ENCODE measurements around the gene PTPRK. TPM values are rescaled to one million over a fixed set of nuclear protein-coding genes. Genes with fewer than 3 reads are reported as not detected.

The PTPRK gene
- total RNA-seq, 1 donor from 2014 or later: 117 TPM

DNA sequence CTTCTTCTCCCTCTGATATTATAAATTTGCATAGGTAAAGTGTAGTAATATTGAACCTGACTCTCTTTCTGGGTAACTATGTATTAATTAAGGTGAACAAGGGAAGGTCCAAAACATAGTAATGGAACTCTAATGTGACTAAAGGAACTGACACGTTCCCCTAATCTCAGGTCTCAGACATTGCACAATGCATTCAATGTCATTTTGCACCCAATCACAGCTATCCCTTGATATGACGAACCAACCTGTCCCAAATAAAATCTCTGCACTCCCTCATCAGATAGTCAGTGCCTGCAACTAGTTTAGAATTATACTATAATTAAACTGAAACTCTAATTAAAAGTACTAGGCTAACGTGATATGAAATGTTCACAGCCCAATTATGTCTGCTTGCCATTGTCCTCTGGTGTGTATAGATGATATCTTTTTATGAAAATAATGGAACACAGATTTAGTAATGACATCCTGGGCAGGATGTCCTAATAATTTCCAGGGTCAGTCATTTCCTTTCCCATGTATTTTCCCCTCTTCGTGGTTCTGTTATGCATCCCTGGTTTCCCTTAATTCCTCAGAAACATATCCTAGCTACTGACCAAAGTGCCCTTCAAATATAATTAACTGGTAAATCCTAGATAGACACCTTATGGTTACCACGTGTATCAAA, 36.8 kb downstream of the PTPRK start:
- Histone ChIP-seq H3K27me3 (ENCODE audit: control insufficient read depth, insufficient read depth, low read length) (no peaks in the 10 kb centered on the region), H3K36me3 (ENCODE audit: control insufficient read depth, insufficient read depth, low read length) (no peaks in the 10 kb centered on the region), H3K4me3 (ENCODE audit: low read depth, low read length) (no peak overlapping the region)
- DNase-seq (ENCODE audit: low read depth): no peak
- TF ChIP-seq, protein P1, sequence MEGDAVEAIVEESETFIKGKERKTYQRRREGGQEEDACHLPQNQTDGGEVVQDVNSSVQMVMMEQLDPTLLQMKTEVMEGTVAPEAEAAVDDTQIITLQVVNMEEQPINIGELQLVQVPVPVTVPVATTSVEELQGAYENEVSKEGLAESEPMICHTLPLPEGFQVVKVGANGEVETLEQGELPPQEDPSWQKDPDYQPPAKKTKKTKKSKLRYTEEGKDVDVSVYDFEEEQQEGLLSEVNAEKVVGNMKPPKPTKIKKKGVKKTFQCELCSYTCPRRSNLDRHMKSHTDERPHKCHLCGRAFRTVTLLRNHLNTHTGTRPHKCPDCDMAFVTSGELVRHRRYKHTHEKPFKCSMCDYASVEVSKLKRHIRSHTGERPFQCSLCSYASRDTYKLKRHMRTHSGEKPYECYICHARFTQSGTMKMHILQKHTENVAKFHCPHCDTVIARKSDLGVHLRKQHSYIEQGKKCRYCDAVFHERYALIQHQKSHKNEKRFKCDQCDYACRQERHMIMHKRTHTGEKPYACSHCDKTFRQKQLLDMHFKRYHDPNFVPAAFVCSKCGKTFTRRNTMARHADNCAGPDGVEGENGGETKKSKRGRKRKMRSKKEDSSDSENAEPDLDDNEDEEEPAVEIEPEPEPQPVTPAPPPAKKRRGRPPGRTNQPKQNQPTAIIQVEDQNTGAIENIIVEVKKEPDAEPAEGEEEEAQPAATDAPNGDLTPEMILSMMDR (IDR thresholded peaks at IDR 0.05; ENCODE audit: insufficient read depth, low read length, poor library complexity, severe bottlenecking): no peak

DNA sequence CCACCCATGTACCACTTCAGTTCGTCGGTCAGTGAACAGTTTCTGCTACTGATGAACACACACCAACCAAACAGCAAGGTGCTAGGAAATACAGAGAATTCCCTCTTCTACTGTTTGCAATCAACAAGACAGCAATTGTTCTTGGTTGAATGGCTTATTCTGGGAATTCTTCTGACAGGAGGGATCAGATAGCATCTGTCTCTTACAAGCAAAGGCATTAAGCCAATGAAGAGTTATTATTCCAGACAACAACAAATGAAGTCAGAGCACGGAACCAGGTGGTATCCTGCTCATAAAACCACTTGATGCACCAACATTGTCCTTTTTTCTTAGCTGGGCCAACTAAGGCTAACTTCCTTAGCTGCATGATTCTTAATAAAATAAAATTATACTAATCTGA, 37.8 kb downstream of the PTPRK start:
- H3K27me3 ChIP-seq (ENCODE audit: control insufficient read depth, insufficient read depth, low read length): no peaks in the 10 kb centered on the region
- no peak for DNase-seq (ENCODE audit: low read depth)
- no peak overlapping the region for H3K4me3 ChIP-seq (ENCODE audit: low read depth, low read length)
- TF ChIP-seq, protein P1 (IDR thresholded peaks at IDR 0.05; ENCODE audit: insufficient read depth, low read length, poor library complexity, severe bottlenecking): no peak
- no peaks in the 10 kb centered on the region for H3K36me3 ChIP-seq (ENCODE audit: control insufficient read depth, insufficient read depth, low read length)

DNA sequence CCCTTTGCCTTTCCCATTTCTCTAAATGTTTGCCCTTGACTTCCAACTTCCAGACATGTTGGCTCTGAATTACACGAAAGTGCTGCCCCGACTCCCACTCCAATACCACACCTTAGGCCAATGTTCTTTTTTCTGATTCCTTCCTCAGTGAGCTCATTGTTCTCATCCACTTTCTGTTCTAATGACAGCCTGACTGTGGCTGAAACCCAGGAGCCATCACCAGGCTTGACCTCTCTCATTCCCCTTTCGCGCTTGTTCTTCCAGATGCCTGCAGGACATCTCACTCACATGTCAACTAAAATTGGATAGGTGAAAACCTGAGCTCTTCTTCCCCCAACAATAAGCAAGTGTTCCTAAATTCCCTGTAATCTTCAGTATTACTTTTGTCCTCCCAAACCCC, 40.4 kb downstream of the PTPRK start:
- Histone ChIP-seq H3K4me3 (ENCODE audit: low read depth, low read length) (no peak overlapping the region), H3K36me3 (ENCODE audit: control insufficient read depth, insufficient read depth, low read length) (no peaks in the 10 kb centered on the region), H3K27me3 (ENCODE audit: control insufficient read depth, insufficient read depth, low read length) (no peaks in the 10 kb centered on the region)
- TF ChIP-seq, protein P1 (IDR thresholded peaks at IDR 0.05; ENCODE audit: insufficient read depth, low read length, poor library complexity, severe bottlenecking): no peak
- no peak for DNase-seq (ENCODE audit: low read depth)

DNA sequence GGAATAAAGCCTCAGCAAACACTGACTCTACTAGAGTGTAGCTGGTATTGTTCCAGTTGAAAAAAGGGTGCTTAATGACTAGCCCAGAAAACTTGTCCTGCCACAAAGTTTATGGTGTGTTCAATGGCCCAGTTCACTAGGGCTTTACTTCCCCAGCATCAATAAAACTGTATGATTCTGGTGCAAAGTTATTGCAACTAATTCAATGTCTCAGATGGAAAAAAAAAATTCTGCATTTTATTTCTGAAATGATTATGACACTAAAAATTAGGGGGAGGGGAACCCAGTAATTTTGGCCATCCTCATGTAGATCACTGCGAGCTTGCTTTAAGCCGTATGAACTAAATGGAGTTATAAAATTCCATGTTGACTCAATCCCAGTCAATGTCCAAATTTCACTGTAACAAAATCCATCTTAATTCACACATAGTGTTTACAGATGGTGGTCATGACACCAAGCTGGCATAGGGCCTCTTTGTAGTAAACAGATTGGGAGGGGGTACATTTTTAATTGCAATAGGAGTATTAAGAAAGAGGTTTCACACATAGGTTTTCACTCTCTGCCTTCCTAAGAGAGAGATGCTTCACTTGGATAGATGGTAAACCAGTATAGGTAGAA, 41.2 kb downstream of the PTPRK start:
- DNase-seq (ENCODE audit: low read depth): no peak
- Histone ChIP-seq H3K27me3 (ENCODE audit: control insufficient read depth, insufficient read depth, low read length) (no peaks in the 10 kb centered on the region), H3K4me3 (ENCODE audit: low read depth, low read length) (no peak overlapping the region), H3K36me3 (ENCODE audit: control insufficient read depth, insufficient read depth, low read length) (no peaks in the 10 kb centered on the region)
- TF ChIP-seq, protein P1 (IDR thresholded peaks at IDR 0.05; ENCODE audit: insufficient read depth, low read length, poor library complexity, severe bottlenecking): no peak

DNA sequence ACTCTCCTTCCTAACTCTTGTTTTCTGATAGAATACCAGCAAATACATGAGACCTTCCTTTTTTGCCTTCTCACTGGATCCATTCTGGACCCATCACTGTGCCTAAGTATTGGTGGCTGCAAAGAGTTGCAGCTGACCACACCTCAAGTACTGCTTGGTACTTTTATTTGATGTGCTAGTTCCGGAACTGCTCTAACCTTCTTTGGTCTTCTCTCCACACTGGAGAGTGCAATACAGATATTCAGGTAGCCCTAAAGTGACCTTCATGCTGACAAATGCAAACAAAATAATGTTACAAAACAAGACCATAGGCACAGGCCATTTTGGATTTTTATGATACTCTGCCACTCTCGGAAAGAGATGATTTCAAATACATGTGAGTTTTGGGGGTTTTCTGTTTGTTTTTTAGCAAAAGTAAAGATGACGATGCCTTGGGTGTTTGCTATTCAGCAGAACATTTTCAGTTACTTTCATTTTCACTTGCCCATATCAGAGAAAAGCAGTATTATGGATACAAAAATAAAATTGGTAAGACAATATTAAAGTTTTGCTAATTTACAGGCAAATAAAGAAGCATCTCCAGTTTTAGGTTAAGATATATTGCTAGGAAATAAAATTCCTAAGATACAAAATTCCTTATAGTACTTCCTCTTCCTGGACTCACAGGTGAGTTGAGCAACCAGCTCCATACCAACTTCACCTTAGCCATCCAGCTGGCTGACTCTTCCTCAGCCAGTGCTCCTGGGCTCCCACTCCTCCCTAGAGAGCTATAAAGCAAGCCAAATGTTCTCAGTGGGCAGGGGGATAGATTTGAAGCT, 42.0 kb downstream of the PTPRK start:
- no peak overlapping the region for H3K4me3 ChIP-seq (ENCODE audit: low read depth, low read length)
- no peaks in the 10 kb centered on the region for H3K36me3 ChIP-seq (ENCODE audit: control insufficient read depth, insufficient read depth, low read length)
- TF ChIP-seq, protein P1 (IDR thresholded peaks at IDR 0.05; ENCODE audit: insufficient read depth, low read length, poor library complexity, severe bottlenecking): no peak
- H3K27me3 ChIP-seq (ENCODE audit: control insufficient read depth, insufficient read depth, low read length): no peaks in the 10 kb centered on the region
- DNase-seq (ENCODE audit: low read depth): no peak
